DMS 273 treated with DMSO at 0.1 percent for 48 hours (cell line): ENCODE results near the gene BARX1.
"Not testable (repeated sequence)": the region's sequence is repeated elsewhere in the genome, so short reads cannot be mapped to it uniquely, and the experiment has no call there.

ENCODE experiments used
- DNase-seq: peaks from one replicate; lab custom pipeline; 2025; lab: John Stamatoyannopoulos, UW

The BARX1 gene

GRCh38 chr9:93955111-93955980 is at the start of gene BARX1:
TSS of gene BARX1 (minus strand) at chr9:93955355. CDS start at chr9:93955146, 209 bp downstream.
- DNase-seq = peak; percentile 50

GRCh38 chr9:94002316-94003140 is 47.4 kb upstream of the BARX1 start:
- DNase-seq = peak; percentile 25

DNA sequence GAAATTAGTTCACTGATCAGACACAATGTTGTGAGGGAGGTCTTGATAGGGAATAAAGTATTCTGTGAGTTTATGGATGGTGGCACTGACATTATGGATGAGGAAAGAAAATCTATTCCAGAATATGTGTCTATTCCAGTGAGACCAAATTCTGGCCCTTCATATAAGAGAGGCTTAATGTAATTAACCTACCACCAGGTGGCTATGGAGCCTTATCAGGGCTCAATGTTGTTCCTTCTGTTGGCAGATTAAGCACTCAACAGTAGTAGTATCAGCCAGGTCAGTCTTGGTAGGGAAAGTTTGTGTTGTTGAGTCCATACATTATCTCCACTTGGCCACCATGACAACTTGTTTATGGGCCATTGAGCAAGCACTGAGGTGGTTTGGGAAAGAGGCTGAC is 41.7 kb upstream of the BARX1 start:
- DNase-seq = no peak

- no peak for DNase-seq
Measured at GRCh38 chr9:93996367-93996766, 41.2 kb upstream of the BARX1 start.

DNA sequence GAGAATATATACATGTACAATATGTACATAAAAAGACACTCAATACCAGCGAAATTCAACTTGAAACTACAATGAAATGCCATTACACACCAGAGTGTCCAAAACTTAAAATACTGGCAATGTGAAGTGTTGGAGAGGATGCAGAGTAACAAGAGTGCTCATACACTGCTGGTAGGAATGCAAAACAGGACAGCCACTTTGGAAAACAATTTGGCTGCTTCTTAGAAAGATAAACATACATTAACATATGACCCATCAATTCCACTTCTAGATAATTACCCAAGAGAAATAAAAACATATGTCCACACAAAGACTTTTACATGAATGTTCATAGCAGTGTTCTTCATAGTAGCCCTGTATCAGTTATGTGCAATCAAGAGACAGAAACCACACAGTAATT is 39.4 kb upstream of the BARX1 start:
- no peak for DNase-seq

- DNase-seq = no peak
Measured at GRCh38 chr9:93994132-93994531, 39.0 kb upstream of the BARX1 start.

- no peak for DNase-seq
Measured at GRCh38 chr9:93992830-93993229, 37.7 kb upstream of the BARX1 start.

GRCh38 chr9:93990448-93990847 is 35.3 kb upstream of the BARX1 start:
- no peak for DNase-seq

DNA sequence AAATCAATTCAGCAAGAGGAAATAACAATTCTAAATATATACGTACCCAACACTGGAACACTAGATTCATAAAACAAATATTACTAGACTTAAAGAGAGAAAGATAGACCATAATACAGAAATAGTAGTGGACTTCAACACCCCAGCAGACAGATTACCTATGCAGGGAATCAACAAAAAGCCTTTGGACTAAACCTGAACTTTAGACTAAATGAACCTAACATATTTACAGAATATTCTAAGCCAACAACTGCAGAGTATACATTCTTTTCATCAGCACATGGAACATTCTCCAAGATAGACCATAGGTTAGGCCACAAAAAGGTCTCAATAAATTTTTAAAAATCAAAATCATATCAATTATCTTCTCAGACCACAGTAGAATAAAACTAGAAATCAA is 32.9 kb upstream of the BARX1 start:
- DNase-seq = no peak

- DNase-seq = no peak
Measured at GRCh38 chr9:93984860-93985259, 29.7 kb upstream of the BARX1 start.

GRCh38 chr9:93983875-93984274 is 28.7 kb upstream of the BARX1 start:
- DNase-seq = no peak

- no peak for DNase-seq
Measured at GRCh38 chr9:93979721-93980120, 24.6 kb upstream of the BARX1 start.

DNA sequence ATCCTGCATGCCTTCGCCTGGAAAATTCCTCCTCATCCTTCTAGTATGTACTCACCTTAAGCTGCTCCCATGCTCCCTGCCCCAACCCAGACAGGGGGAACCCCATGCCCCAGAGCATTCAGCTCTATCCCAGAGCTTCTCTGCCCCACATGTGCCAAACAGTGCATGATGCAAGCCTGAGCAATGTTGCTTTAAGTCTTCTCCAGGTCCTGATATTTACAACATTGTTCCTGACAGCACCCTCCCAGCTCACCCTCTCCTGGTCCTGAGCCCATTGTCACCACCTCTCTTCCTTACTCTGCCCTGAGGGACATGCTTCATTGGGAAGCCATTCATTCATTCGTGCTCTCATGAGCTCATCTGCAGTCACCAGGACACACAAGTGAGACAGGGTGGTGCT is 23.4 kb upstream of the BARX1 start:
- no peak for DNase-seq

GRCh38 chr9:93976973-93977372 is 21.8 kb upstream of the BARX1 start:
- DNase-seq = no peak

- DNase-seq = no peak
Measured at GRCh38 chr9:93976081-93976480, 20.9 kb upstream of the BARX1 start.

DNA sequence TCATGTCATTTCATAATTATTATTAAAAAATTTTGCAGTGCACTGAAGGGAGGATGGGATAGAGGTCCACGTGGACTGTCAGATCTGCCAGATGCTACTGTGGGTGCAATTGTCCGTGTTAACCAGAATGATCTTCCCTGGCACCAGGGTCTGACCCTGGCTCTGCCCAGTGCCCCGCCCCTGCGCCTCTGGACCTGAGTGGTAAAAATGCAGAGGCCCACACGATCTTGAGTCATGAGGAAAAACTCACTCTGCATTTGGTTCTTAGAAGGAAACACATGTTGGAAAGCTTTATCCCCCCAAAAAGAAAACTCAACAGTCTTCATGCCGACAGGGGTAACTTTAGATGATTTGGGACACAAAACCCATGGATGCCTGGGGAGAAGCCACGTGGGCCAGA is 20.1 kb upstream of the BARX1 start:
- no peak for DNase-seq

- DNase-seq = no peak
Measured at GRCh38 chr9:93974151-93974550, 19.0 kb upstream of the BARX1 start.

GRCh38 chr9:93972655-93973054 is 17.5 kb upstream of the BARX1 start:
- DNase-seq = not testable (repeated sequence)

DNA sequence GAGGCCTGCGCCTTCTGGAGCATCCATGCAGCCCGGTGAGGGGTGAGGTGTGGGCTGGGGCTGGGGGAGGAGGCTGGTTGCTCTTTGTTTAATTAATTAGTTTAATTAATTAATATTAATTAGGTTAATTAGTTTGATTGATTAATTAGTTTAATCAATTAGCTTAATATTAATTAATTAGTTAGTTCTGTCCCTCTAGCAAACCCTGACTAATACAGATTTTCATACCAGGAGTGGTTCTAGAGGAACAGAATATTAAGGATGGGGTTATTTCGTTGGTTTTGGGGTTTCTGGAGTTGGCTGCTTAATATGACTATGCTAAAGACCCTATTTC is 14.1 kb upstream of the BARX1 start:
- DNase-seq = no peak

GRCh38 chr9:93968451-93969327 is 13.5 kb upstream of the BARX1 start:
- DNase-seq = no peak

GRCh38 chr9:93967020-93967803 is 12.1 kb upstream of the BARX1 start:
- DNase-seq = no peak
